NT2/D1 (cell line): Measurements from ENCODE around the gene EFHD1.
A peak's percentile ranks its signal among the peaks of the same experiment; 100 is the strongest.
"Not testable (repeated sequence)": the region's sequence is repeated elsewhere in the genome, so short reads cannot be mapped to it uniquely, and the experiment has no call there.

Experiments used
- DNase-seq: peaks from one replicate; pipeline ENCODE4 v3.0.0-alpha.2; 2011; ENCODE audit warnings: low read depth, low spot score
- H3K27me3 ChIP-seq: 2 replicates; pipeline ENCODE4 v1.6.0; 2011; ENCODE audit warnings: mild to moderate bottlenecking; ENCODE audit not compliant: insufficient read length, insufficient read depth
- H3K36me3 ChIP-seq: 2 replicates; pipeline ENCODE4 v1.6.1; 2011; ENCODE audit warnings: mild to moderate bottlenecking, low read length, mixed read lengths; ENCODE audit not compliant: insufficient read depth, insufficient read length
- H3K4me1 ChIP-seq: 2 replicates; pipeline ENCODE4 v1.5.1; 2011; ENCODE audit not compliant: insufficient read depth, insufficient read length
- H3K4me3 ChIP-seq: 2 replicates; pipeline ENCODE4 v1.5.1; 2011; ENCODE audit warnings: low read depth; ENCODE audit not compliant: insufficient read length
- H3K9ac ChIP-seq: 2 replicates; pipeline ENCODE4 v1.6.0; 2011; ENCODE audit warnings: low read depth; ENCODE audit not compliant: insufficient read length
- H3K9me3 ChIP-seq: 2 replicates; pipeline ENCODE4 v1.5.1; 2011; ENCODE audit warnings: mild to moderate bottlenecking, low read length; ENCODE audit not compliant: insufficient read depth
- SUZ12 ChIP-seq: IDR thresholded peaks from 2 replicates; pipeline ENCODE4 v1.6.1; 2011; ENCODE audit not compliant: insufficient read length, insufficient read depth; ENCODE audit errors: extremely low read depth
- YY1 ChIP-seq: IDR thresholded peaks from 2 replicates; pipeline ENCODE4 v1.6.1; 2011; ENCODE audit not compliant: insufficient read length, insufficient read depth
- ZNF274 ChIP-seq: IDR thresholded peaks from 2 replicates; pipeline ENCODE4 v1.6.1; 2011; ENCODE audit warnings: mild to moderate bottlenecking, low read depth, low read length

Gene EFHD1

DNA sequence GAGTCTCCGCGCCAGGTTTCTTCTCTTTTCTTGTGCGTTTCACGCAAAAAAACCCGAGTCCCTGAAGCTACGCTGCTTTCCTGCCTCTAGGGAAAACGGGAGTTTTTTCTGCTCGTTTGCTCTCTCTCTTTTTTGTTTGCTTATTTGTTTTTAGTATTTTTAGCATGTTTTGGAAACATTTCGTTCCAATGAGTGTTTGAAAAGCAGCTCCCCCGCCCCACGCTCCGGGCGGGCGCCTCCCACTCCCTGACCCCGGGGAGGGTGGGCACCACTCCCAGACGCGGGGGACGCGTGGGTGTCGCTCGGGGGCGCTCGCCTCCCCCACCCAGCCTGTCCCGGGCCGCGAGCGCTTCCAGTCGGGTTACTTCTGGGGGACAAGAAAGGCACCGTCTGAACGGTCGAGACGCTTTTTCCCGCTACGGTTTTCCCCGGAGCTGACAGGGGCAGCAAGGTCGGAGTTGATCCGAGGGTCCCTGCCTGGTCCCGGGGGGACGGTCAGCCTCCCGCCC lies 446 bp upstream of the EFHD1 start:
- H3K27me3 ChIP-seq, result peaks cover 13% of the 10 kb centered on the region
- TF ChIP-seq SUZ12, result no peak
- TF ChIP-seq ZNF274, result no peak
- no peak for TF ChIP-seq YY1
- peak overlapping the region; percentile 74 for H3K4me3 ChIP-seq
- peak overlapping the region; percentile 86 for H3K9ac ChIP-seq
- DNase-seq, result no peak
- no peaks in the 10 kb centered on the region for H3K4me1 ChIP-seq
- peaks cover 6% of the 10 kb centered on the region for H3K36me3 ChIP-seq
- no peaks in the 10 kb centered on the region for H3K9me3 ChIP-seq

DNA sequence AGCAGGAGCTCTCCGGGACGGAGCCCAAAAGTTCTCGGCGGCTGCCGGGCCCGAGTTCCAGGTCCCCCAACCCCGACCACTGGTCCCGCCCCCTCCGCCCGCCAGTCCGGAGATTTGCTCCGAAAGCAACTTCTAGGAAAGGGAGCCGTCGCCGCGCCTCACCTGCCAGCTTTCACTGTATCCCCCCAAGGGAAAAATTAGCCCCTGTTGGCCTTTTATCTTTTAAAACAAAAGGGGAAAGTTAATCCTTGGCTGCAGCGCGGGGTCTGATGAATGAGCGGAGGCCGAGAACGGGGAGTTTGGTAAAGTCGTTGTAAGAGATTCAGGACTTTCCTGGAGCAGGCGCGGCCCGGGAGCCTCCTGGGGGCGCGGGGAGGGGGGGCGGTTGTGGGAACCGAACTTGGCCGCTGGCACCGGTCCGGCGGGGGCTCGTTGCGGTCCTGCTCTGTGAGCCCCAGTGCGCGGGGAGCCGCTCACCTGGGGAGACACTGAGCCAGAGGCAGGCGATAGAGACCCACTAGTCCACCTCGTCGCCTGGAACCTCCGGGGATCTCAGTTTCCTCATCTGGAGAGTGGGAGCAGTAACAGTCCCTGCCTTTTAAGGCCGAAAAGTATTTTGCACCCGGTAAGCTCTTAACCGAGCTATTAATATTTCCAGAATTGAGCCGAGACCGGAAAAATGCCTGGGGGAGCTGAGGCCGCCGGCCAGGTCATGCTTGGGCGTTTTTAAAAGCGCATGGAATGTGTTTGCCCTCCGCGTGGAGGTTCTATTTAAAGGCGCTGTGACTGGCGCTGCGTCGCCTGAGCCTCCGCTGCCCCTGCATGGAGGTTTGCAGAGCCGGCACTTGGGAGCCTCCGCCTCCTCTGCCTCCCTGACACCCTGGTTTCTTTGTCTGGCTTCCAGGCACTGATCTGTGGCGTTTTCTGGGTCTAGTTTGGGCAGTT lies 1.1 kb downstream of the EFHD1 start:
- peaks cover 13% of the 10 kb centered on the region for H3K27me3 ChIP-seq
- H3K4me3 ChIP-seq, result peak overlapping the region; percentile 74
- DNase-seq, result no peak
- peaks cover 8% of the 10 kb centered on the region for H3K36me3 ChIP-seq
- no peaks in the 10 kb centered on the region for H3K9me3 ChIP-seq
- peak overlapping the region; percentile 86 for H3K9ac ChIP-seq
- TF ChIP-seq SUZ12, result no peak
- TF ChIP-seq ZNF274, result no peak
- no peak for TF ChIP-seq YY1
- H3K4me1 ChIP-seq, result no peaks in the 10 kb centered on the region

DNA sequence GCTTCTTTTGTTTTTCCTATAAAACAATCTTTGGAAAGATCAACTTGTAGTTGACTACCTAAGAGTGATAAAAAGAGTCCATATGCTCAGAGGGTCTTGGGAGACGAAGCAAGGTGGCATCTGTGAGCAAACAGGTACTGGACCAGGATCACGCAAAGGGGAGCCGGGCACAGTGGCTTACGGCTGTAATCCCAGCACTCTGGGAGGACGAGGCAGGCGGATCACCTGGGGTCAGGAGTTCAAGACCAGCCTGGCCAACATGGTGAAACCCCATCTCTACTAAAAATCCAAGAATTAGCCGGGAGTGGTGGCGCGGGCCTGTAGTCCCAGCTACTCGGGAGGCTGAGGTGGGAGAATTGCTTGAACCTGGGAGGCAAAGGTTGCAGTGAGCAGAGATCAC lies 2.0 kb downstream of the EFHD1 start:
- DNase-seq, H3K4me1 ChIP-seq, H3K9me3 ChIP-seq: not testable (repeated sequence)
- Histone ChIP-seq H3K4me3 (peak overlapping the region; percentile 74), H3K36me3 (peaks cover 17% of the 10 kb centered on the region), H3K9ac (peak overlapping the region; percentile 86), H3K27me3 (peaks cover 13% of the 10 kb centered on the region)

DNA sequence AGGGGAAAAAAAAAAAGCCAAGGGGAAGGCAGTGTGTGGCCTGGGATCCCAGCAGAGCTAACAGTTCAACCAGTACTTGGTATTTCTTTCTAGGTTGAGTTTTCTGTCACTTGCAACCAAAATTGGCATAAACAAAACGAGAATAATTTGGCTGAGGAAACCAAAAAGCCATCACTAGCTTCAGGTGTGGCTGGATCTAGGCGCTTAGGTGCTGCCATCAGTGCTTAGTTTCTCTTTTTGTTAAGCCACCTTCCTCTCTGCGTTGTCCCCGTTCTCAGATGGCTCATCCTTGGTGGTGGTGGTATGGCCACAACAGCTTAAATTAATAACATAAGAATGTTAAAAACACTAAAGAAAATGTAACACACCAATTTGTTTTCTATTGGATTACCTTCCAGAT lies 2.4 kb downstream of the EFHD1 start:
- Histone ChIP-seq H3K27me3 (peaks cover 13% of the 10 kb centered on the region), H3K9ac (no peak overlapping the region), H3K4me3 (no peak overlapping the region), H3K36me3 (peaks cover 21% of the 10 kb centered on the region), H3K9me3 (no peaks in the 10 kb centered on the region), H3K4me1 (peaks cover 3% of the 10 kb centered on the region)
- DNase-seq, result no peak
- TF ChIP-seq YY1 (no peak), ZNF274 (no peak), SUZ12 (no peak)

DNA sequence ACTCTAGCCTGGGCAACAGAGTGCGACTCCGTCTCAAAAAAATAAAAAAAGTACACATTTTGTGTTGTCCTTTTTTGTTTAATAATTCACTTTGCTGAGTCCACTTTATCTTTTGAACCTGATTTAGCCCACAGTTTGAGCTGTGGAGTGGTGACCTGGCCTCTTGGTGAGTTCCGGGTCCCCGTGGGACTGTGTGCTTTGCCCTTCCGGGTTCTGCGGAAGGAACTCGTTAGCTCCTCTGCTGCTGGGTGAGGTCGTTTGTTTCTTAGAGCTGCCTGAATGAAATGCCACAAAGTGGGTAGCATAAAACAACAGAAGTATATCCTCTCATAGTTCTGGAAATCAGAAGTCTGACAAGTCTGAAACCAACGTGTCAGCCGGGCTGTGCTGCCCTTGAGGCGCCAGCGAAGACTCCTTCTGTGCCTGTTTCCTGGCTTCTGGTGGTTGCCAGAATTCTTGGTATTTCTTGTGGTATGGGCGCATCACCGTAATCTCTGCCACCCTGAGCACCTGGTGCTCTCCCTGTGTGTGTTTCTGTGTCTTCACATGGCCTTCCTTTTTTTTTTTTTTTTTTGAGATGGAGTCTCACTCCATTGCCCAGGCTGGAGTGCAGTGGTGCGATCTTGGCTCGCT lies 3.5 kb downstream of the EFHD1 start:
- H3K27me3 ChIP-seq, result peaks cover 13% of the 10 kb centered on the region
- TF ChIP-seq ZNF274 (no peak), SUZ12 (no peak), YY1 (no peak)
- no peak for DNase-seq
- H3K9ac ChIP-seq, result peak overlapping the region; percentile 11
- no peak overlapping the region for H3K4me3 ChIP-seq
- H3K36me3 ChIP-seq, result peaks cover 25% of the 10 kb centered on the region
- no peaks in the 10 kb centered on the region for H3K9me3 ChIP-seq
- H3K4me1 ChIP-seq, result peaks cover 7% of the 10 kb centered on the region

DNA sequence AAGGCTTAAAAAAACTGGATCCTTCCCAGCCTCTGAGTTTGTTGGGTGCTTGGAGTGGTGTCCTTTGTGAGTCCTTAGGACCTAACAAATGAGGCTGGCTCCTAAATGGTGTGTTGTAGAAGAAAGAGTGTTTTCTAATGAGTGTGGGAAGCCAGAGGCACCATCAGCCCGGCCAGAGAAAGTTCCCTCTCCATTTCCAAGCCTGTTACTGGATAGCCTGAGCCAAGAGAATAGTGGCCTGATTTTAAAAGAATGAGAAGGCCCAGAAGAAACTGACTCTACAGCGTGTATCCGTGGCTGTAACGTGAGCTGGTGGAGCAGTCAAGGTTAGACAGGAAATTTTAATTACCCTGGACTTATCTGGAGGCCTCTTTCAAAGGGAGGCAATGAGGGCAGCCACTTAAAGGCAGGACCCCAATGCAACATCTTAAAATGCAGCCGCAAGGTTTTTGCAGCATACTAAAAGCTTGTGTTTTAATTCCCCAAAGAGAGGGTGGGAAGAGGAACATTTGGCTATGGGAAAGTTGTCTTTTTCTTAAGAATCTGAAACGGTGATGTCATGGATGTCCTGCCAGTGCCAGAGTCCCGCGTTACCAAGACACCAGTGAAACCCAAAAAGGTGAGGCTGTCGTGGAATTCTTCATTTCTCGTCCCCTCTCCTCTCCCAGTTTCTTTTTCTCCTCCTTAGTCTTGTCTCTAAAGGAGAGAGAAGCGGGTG lies 4.6 kb downstream of the EFHD1 start:
- TF ChIP-seq SUZ12, result no peak
- no peak for TF ChIP-seq YY1
- TF ChIP-seq ZNF274, result no peak
- Histone ChIP-seq H3K4me1 (peaks cover 7% of the 10 kb centered on the region), H3K36me3 (peaks cover 29% of the 10 kb centered on the region), H3K9ac (no peak overlapping the region), H3K9me3 (no peaks in the 10 kb centered on the region), H3K27me3 (peaks cover 6% of the 10 kb centered on the region), H3K4me3 (no peak overlapping the region)
- no peak for DNase-seq

DNA sequence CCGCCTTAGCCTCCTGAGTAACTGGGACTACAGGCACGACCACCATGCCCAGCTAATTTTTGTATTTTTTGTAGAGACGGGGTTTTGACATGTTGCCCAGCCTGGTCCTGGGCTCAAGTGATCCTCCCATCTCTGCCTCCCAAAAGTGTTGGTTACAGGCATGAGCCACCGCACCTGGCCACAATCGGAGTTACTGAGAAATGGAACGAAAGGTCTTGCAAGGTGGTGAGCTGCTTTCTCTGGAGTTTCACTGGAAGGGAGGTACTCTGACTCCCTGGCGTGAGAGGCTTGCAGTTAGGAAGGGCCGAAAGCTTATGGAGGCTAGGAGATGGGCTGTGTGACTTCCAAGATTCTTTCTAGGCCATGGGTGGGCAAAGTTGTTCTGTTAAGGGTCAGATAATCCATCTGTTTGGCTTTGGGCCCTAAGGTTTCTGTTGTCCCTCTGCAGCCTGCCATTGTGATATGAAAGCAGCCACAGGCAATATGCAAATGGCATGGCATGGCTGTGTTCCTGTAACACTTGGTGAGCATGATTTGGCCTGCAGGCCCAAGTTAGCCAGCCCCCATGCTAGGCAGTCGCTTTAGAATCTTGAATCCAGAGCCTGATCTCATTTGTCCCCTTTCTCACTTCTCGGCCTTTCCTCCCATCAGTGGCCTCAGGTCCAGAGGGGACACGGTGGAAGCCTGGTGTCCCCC lies 7.9 kb downstream of the EFHD1 start:
- H3K9me3 ChIP-seq, result no peaks in the 10 kb centered on the region
- no peak overlapping the region for H3K4me3 ChIP-seq
- no peak for DNase-seq
- H3K36me3 ChIP-seq, result peaks cover 30% of the 10 kb centered on the region
- H3K9ac ChIP-seq, result peak overlapping the region; percentile 11
- H3K4me1 ChIP-seq, result peaks cover 7% of the 10 kb centered on the region
- no peaks in the 10 kb centered on the region for H3K27me3 ChIP-seq
- no peak for TF ChIP-seq ZNF274
- TF ChIP-seq YY1, result no peak
- TF ChIP-seq SUZ12, result no peak
